ENCODE data around the gene ENOX1. TPM values are rescaled to one million over a fixed set of nuclear protein-coding genes. Genes with fewer than 3 reads are reported as not detected.
A peak's percentile ranks its signal among the peaks of the same experiment; 100 is the strongest.

Gene ENOX1
- total and polyA plus RNA-seq, 4 donors, result 0.33 to 7.7 (median 1.1) TPM

- ATAC-seq (ENCODE audit: insufficient read depth, low FRiP score), result no peak
- no peak overlapping the region for H3K27ac ChIP-seq (ENCODE audit: low read depth in 1 of 2, low read length in 1 of 2)
- WGBS, 2 donors, result 23 to 38% methylated on average over 1 of the region's 1 CpG
- no peaks in the 10 kb centered on the region for H3K27me3 ChIP-seq (ENCODE audit: control insufficient read depth in 3 of 3, insufficient read depth in 3 of 3, low read length in 2 of 3)
- H3K36me3 ChIP-seq (ENCODE audit: control insufficient read depth in 4 of 4, insufficient read depth in 4 of 4, low read length in 4 of 4), result no peaks in the 10 kb centered on the region
- no peak overlapping the region for H3K9ac ChIP-seq (ENCODE audit: insufficient read depth in 1 of 2, low read length in 2 of 2)
- no peaks in the 10 kb centered on the region for H3K9me3 ChIP-seq (ENCODE audit: control insufficient read depth in 4 of 4, insufficient read depth in 3 of 4, low read length in 3 of 4)
- H3K4me1 ChIP-seq (ENCODE audit: control insufficient read depth in 5 of 5, insufficient read depth in 5 of 5, low read length in 5 of 5), result peaks cover 0 to 19% (median 5%) of the 10 kb centered on the region in 5 donors
- H3K4me3 ChIP-seq, result no peak overlapping the region
- peak in 2 of 3 donors; percentile 48 to 58 for DNase-seq
- TF ChIP-seq CTCF (IDR thresholded peaks at IDR 0.05; ENCODE audit: control extremely low read depth, extremely low read depth), result no peak
Measured at GRCh38 chr13:43473437-43473836, 313.3 kb downstream of the ENOX1 start.

GRCh38 chr13:43472980-43473379 lies 313.8 kb downstream of the ENOX1 start:
- H3K4me3 ChIP-seq, result no peak overlapping the region
- peaks cover 0 to 15% (median 5%) of the 10 kb centered on the region in 5 donors for H3K4me1 ChIP-seq (ENCODE audit: control insufficient read depth in 5 of 5, insufficient read depth in 5 of 5, low read length in 5 of 5)
- H3K9ac ChIP-seq (ENCODE audit: insufficient read depth in 1 of 2, low read length in 2 of 2), result no peak overlapping the region
- ATAC-seq (ENCODE audit: insufficient read depth, low FRiP score) (no peak), DNase-seq (no peak)
- no peaks in the 10 kb centered on the region for H3K9me3 ChIP-seq (ENCODE audit: control insufficient read depth in 4 of 4, insufficient read depth in 3 of 4, low read length in 3 of 4)
- no peaks in the 10 kb centered on the region for H3K36me3 ChIP-seq (ENCODE audit: control insufficient read depth in 4 of 4, insufficient read depth in 4 of 4, low read length in 4 of 4)
- no peak overlapping the region for H3K27ac ChIP-seq (ENCODE audit: low read depth in 1 of 2, low read length in 1 of 2)
- WGBS, 2 donors, result 51 to 88% methylated on average over 1 of the region's 1 CpG
- TF ChIP-seq CTCF (IDR thresholded peaks at IDR 0.05; ENCODE audit: control extremely low read depth, extremely low read depth), result no peak
- no peaks in the 10 kb centered on the region for H3K27me3 ChIP-seq (ENCODE audit: control insufficient read depth in 3 of 3, insufficient read depth in 3 of 3, low read length in 2 of 3)

- Histone ChIP-seq H3K4me3 (no peak overlapping the region), H3K27me3 (ENCODE audit: control insufficient read depth in 3 of 3, insufficient read depth in 3 of 3, low read length in 2 of 3) (no peaks in the 10 kb centered on the region), H3K27ac (ENCODE audit: low read depth in 1 of 2, low read length in 1 of 2) (peak overlapping the region in 1 of 2 donors; percentile 29), H3K9me3 (ENCODE audit: control insufficient read depth in 4 of 4, insufficient read depth in 3 of 4, low read length in 3 of 4) (no peaks in the 10 kb centered on the region), H3K9ac (ENCODE audit: insufficient read depth in 1 of 2, low read length in 2 of 2) (no peak overlapping the region), H3K36me3 (ENCODE audit: control insufficient read depth in 4 of 4, insufficient read depth in 4 of 4, low read length in 4 of 4) (no peaks in the 10 kb centered on the region), H3K4me1 (ENCODE audit: control insufficient read depth in 5 of 5, insufficient read depth in 5 of 5, low read length in 5 of 5) (peaks cover 0 to 14% (median 5%) of the 10 kb centered on the region in 5 donors)
- ATAC-seq (ENCODE audit: insufficient read depth, low FRiP score) (no peak), DNase-seq (no peak)
- WGBS, 2 donors, result 22 to 32% methylated on average over 5 of the region's 5 CpGs
- no peak for TF ChIP-seq CTCF (IDR thresholded peaks at IDR 0.05; ENCODE audit: control extremely low read depth, extremely low read depth)
Measured at GRCh38 chr13:43472339-43472738, 314.4 kb downstream of the ENOX1 start.

- 95 to 96% methylated on average over 2 of the region's 2 CpGs for WGBS, 2 donors
- H3K4me1 ChIP-seq (ENCODE audit: control insufficient read depth in 5 of 5, insufficient read depth in 5 of 5, low read length in 5 of 5), result peaks cover 0 to 14% (median 5%) of the 10 kb centered on the region in 5 donors
- ATAC-seq (ENCODE audit: insufficient read depth, low FRiP score), result no peak
- no peak overlapping the region for H3K4me3 ChIP-seq
- H3K36me3 ChIP-seq (ENCODE audit: control insufficient read depth in 4 of 4, insufficient read depth in 4 of 4, low read length in 4 of 4), result no peaks in the 10 kb centered on the region
- no peak for DNase-seq
- H3K9ac ChIP-seq (ENCODE audit: insufficient read depth in 1 of 2, low read length in 2 of 2), result no peak overlapping the region
- no peaks in the 10 kb centered on the region for H3K27me3 ChIP-seq (ENCODE audit: control insufficient read depth in 3 of 3, insufficient read depth in 3 of 3, low read length in 2 of 3)
- H3K27ac ChIP-seq (ENCODE audit: low read depth in 1 of 2, low read length in 1 of 2), result no peak overlapping the region
- TF ChIP-seq CTCF (IDR thresholded peaks at IDR 0.05; ENCODE audit: control extremely low read depth, extremely low read depth), result no peak
- no peaks in the 10 kb centered on the region for H3K9me3 ChIP-seq (ENCODE audit: control insufficient read depth in 4 of 4, insufficient read depth in 3 of 4, low read length in 3 of 4)
Measured at GRCh38 chr13:43470610-43471009, 316.2 kb downstream of the ENOX1 start.
